CD4-positive, alpha-beta T cell (primary cell): ENCODE measurements around the gene CAPN9. TPM values are rescaled to one million over a fixed set of nuclear protein-coding genes. Genes with fewer than 3 reads are reported as not detected.
"Not testable (repeated sequence)": the region's sequence is repeated elsewhere in the genome, so short reads cannot be mapped to it uniquely, and the experiment has no call there.

Source experiments
- ATAC-seq: fragments of 200-7000 bp; cut with Tn5 transposase; one replicate; pipeline ENCODE4 v1.10.0; 2022; ENCODE audit warnings: mild to moderate bottlenecking; ENCODE audit not compliant: poor library complexity
- CTCF ChIA-PET: fragments of 350-600 bp; sonication (Branson Sonifier 250); formaldehyde crosslinking; loops from one replicate; lab custom pipeline; 2021; ENCODE audit warnings: antibody characterized with exemption, inconsistent platforms; lab: Charles Lee
- POLR2A ChIA-PET: fragments of 350-600 bp; sonication (Branson Sonifier 250); formaldehyde crosslinking; loops from one replicate; lab custom pipeline; 2021; ENCODE audit warnings: antibody characterized with exemption, inconsistent platforms; lab: Charles Lee
- DNase-seq, 14 experiments: peaks; one replicate each; pipeline ENCODE4 v3.0.0-alpha.2; 2013 to 2020; ENCODE audit warnings: mixed read lengths in 2 of 14
- H3K27ac ChIP-seq, 2 donors: one replicate each; pipeline versions ENCODE4 v1.5.1 to v1.7.0; 2013; ENCODE audit warnings: low read length in 2 of 2, low read depth in 1 of 2, mild to moderate bottlenecking in 1 of 2
- H3K27me3 ChIP-seq, 2 experiments: 1 replicate in 1 of 2; 2 replicates in 1 of 2; pipeline versions ENCODE4 v1.6.1 to v1.7.0; 2013; ENCODE audit warnings: low read length in 2 of 2, control low read depth in 1 of 2, mild to moderate bottlenecking in 1 of 2, moderate library complexity in 1 of 2; ENCODE audit not compliant: insufficient read depth in 2 of 2, control insufficient read depth in 1 of 2
- H3K36me3 ChIP-seq: one replicate; pipeline ENCODE4 v1.6.1; 2013; ENCODE audit warnings: low read length, control low read depth; ENCODE audit not compliant: insufficient read depth
- H3K4me1 ChIP-seq: one replicate; pipeline ENCODE4 v1.6.1; 2013; ENCODE audit warnings: low read length, control low read depth; ENCODE audit not compliant: insufficient read depth
- H3K4me3 ChIP-seq: one replicate; pipeline ENCODE4 v1.5.1; 2013; ENCODE audit warnings: mild to moderate bottlenecking, low read length, moderate library complexity
- H3K9me3 ChIP-seq, 2 experiments: 1 replicate in 1 of 2; 2 replicates in 1 of 2; pipeline versions ENCODE4 v1.6.1 to v1.7.0; 2013; ENCODE audit warnings: low read length in 2 of 2, mild to moderate bottlenecking in 2 of 2, control low read depth in 1 of 2, moderate library complexity in 1 of 2; ENCODE audit not compliant: control insufficient read depth in 1 of 2, insufficient read depth in 1 of 2
- H3K27ac Mint-ChIP-seq: one replicate; pipeline ENCODE4 v1.8.0; 2020; ENCODE audit warnings: mixed read lengths
- H3K27me3 Mint-ChIP-seq: one replicate; pipeline ENCODE4 v1.8.0; 2021; ENCODE audit warnings: mixed read lengths
- H3K36me3 Mint-ChIP-seq: one replicate; pipeline ENCODE4 v1.8.0; 2021; ENCODE audit warnings: low read depth, mixed read lengths
- H3K4me1 Mint-ChIP-seq: one replicate; pipeline ENCODE4 v1.8.0; 2021; ENCODE audit warnings: low read depth, mixed read lengths
- H3K4me3 Mint-ChIP-seq: one replicate; pipeline ENCODE4 v1.8.0; 2020; ENCODE audit warnings: mild to moderate bottlenecking, mixed read lengths
- H3K9me3 Mint-ChIP-seq: one replicate; pipeline ENCODE4 v1.8.0; 2020; ENCODE audit warnings: mixed read lengths
- CTCF ChIP-seq: fragments of 200-600 bp; IDR thresholded peaks from one replicate; pipeline ENCODE4 v1.8.0; 2022; ENCODE audit warnings: antibody characterized with exemption, mild to moderate bottlenecking
- intact Hi-C, 2 experiments: fragments of 100-400 bp; cut with DNase I in 1 of 2; cut with micrococcal nuclease in 1 of 2; formaldehyde crosslinking; loops; one replicate each; pipeline versions ENCODE4 v1.15.1 to v1.9.0; 2023 to 2025; cut with DNase I, micrococcal nuclease
- total RNA-seq, 174 experiments: library from RNA in 2 of 174; stranded (reverse) in 2 of 174; gene quantifications; one replicate each; pipeline ENCODE4 v1.2.3 and lab custom pipeline; 2021 to 2026

CAPN9 gene
- total RNA-seq, 2 experiments from 2014 or later, result not detected

- no peak for ATAC-seq
- DNase-seq, result no peak
- H3K27ac Mint-ChIP-seq, result no peak overlapping the region
- ChIA-PET POLR2A (no interaction called here), CTCF (no interaction called here)
- H3K27me3 Mint-ChIP-seq, result no peaks in the 10 kb centered on the region
- no peaks in the 10 kb centered on the region for H3K9me3 ChIP-seq
- intact Hi-C loops, result no loop called here
- H3K4me3 Mint-ChIP-seq, result no peak overlapping the region
- no peak for TF ChIP-seq CTCF
- no peaks in the 10 kb centered on the region for H3K4me1 Mint-ChIP-seq
- H3K27ac ChIP-seq, result no peak overlapping the region
- no peak overlapping the region for H3K4me3 ChIP-seq
- H3K36me3 Mint-ChIP-seq, result peaks cover 42% of the 10 kb centered on the region
- H3K36me3 ChIP-seq, result no peaks in the 10 kb centered on the region
- H3K9me3 Mint-ChIP-seq, result no peaks in the 10 kb centered on the region
- no peaks in the 10 kb centered on the region for H3K27me3 ChIP-seq
- H3K4me1 ChIP-seq, result no peaks in the 10 kb centered on the region
Observed at GRCh38 chr1:230842801-230843200, 95.6 kb downstream of the CAPN9 start.

GRCh38 chr1:230843503-230844309 lies 96.5 kb downstream of the CAPN9 start:
- POLR2A ChIA-PET, result no interaction called here
- DNase-seq, result no peak
- H3K27me3 ChIP-seq, result no peaks in the 10 kb centered on the region
- Mint-ChIP-seq H3K4me3 (no peak overlapping the region), H3K27me3 (no peaks in the 10 kb centered on the region), H3K9me3 (no peaks in the 10 kb centered on the region), H3K36me3 (peaks cover 41% of the 10 kb centered on the region), H3K4me1 (no peaks in the 10 kb centered on the region), H3K27ac (no peak overlapping the region)
- ATAC-seq, result no peak
- no peak overlapping the region for H3K4me3 ChIP-seq
- H3K4me1 ChIP-seq, result no peaks in the 10 kb centered on the region
- TF ChIP-seq CTCF, result no peak
- CTCF ChIA-PET, result no interaction called here
- intact Hi-C loops, result no loop called here
- no peak overlapping the region for H3K27ac ChIP-seq
- no peaks in the 10 kb centered on the region for H3K9me3 ChIP-seq
- H3K36me3 ChIP-seq, result no peaks in the 10 kb centered on the region

- no peaks in the 10 kb centered on the region for H3K4me1 Mint-ChIP-seq
Observed at GRCh38 chr1:230844561-230844960, 97.4 kb downstream of the CAPN9 start.

GRCh38 chr1:230845184-230845583 lies 98.0 kb downstream of the CAPN9 start:
- H3K4me1 ChIP-seq, DNase-seq, H3K27ac Mint-ChIP-seq, H3K4me3 ChIP-seq, intact Hi-C loops, CTCF ChIA-PET, H3K27me3 Mint-ChIP-seq, POLR2A ChIA-PET, ATAC-seq, H3K4me3 Mint-ChIP-seq, H3K9me3 Mint-ChIP-seq, H3K4me1 Mint-ChIP-seq, H3K27ac ChIP-seq, H3K36me3 ChIP-seq, H3K27me3 ChIP-seq, H3K9me3 ChIP-seq: not testable (repeated sequence)
- peaks cover 26% of the 10 kb centered on the region for H3K36me3 Mint-ChIP-seq

More at GRCh38 chr1:230844561-230844960, 97.4 kb downstream of the CAPN9 start:
- Mint-ChIP-seq H3K36me3 (peaks cover 32% of the 10 kb centered on the region), H3K4me3 (no peak overlapping the region), H3K9me3 (no peaks in the 10 kb centered on the region), H3K27ac (no peak overlapping the region), H3K27me3 (no peaks in the 10 kb centered on the region)
- intact Hi-C loops, result no loop called here
- ATAC-seq (no peak), DNase-seq (no peak)
- no peaks in the 10 kb centered on the region for H3K27me3 ChIP-seq
- ChIA-PET POLR2A (no interaction called here), CTCF (no interaction called here)
- H3K36me3 ChIP-seq, result no peaks in the 10 kb centered on the region
- no peak for TF ChIP-seq CTCF
- H3K4me3 ChIP-seq, result no peak overlapping the region
- no peaks in the 10 kb centered on the region for H3K9me3 ChIP-seq
- H3K4me1 ChIP-seq, result no peaks in the 10 kb centered on the region
- H3K27ac ChIP-seq, result no peak overlapping the region
